ENCODE data around the gene GET4.

- TF ChIP-seq NRF1 (IDR thresholded peaks at IDR 0.05; ENCODE audit: low read depth, low read length), result no peak
- no peak for TF ChIP-seq YY1 (IDR thresholded peaks at IDR 0.05; ENCODE audit: low read depth)
- TF ChIP-seq CTCF (IDR thresholded peaks at IDR 0.05), result no peak
- no peak for TF ChIP-seq MAX (IDR thresholded peaks at IDR 0.05; ENCODE audit: low read depth)
- no peak for TF ChIP-seq EZH2phosphoT487 (IDR thresholded peaks at IDR 0.05; ENCODE audit: borderline replicate concordance, low read depth)
- no peak for TF ChIP-seq ELF1 (IDR thresholded peaks at IDR 0.05)
- no peak for TF ChIP-seq USF2 (IDR thresholded peaks at IDR 0.05; ENCODE audit: borderline replicate concordance, low read depth, low read length)
- no peak for TF ChIP-seq EP300 (IDR thresholded peaks at IDR 0.05; ENCODE audit: borderline replicate concordance in 1 of 2, low read depth in 1 of 2, low read length in 1 of 2)
- no peak for TF ChIP-seq GABPA (IDR thresholded peaks at IDR 0.05; ENCODE audit: low read depth)
- no peak for TF ChIP-seq RFX5 (IDR thresholded peaks at IDR 0.05; ENCODE audit: low read length)
- TF ChIP-seq RAD21 (IDR thresholded peaks at IDR 0.05; ENCODE audit: low read length), result no peak
These were observed 2.2 kb upstream of the GET4 start for GRCh38 chr7:874031-874749.
